K562 (cell line): ENCODE results near the gene RTL10. TPM values are rescaled to one million over a fixed set of nuclear protein-coding genes. Genes with fewer than 3 reads are reported as not detected.

Experiments used
- DNMT1 ChIP-seq: fragments of 450-650 bp; IDR thresholded peaks from 2 replicates; pipeline ENCODE4 v1.6.1; 2016; ENCODE audit warnings: antibody characterized with exemption, mild to moderate bottlenecking
- GATAD2A ChIP-seq: fragments of 450-650 bp; IDR thresholded peaks from 2 replicates; pipeline ENCODE4 v1.6.1; 2017
- HMG20B ChIP-seq: fragments of 250-450 bp; sonication (Bioruptor Pico); IDR thresholded peaks from 2 replicates; pipeline ENCODE4 v1.5.0; 2021; ENCODE audit warnings: mild to moderate bottlenecking
- NR2C1 ChIP-seq, 2 experiments: fragments of 450-650 bp; IDR thresholded peaks; 2 replicates each; pipeline ENCODE4 v1.6.1; 2017; ENCODE audit warnings: mild to moderate bottlenecking in 2 of 2, antibody characterized with exemption in 1 of 2, inconsistent platforms in 1 of 2, missing compliant biosample characterization in 1 of 2, missing genetic modification characterization in 1 of 2
- NR4A1 ChIP-seq, 2 experiments: fragments of 250-450 bp in 1 of 2; fragments of 450-650 bp in 1 of 2; sonication (Bioruptor Pico) in 1 of 2; IDR thresholded peaks; 2 replicates each; pipeline versions ENCODE4 v1.4.0 to v1.6.1; 2016 to 2020; ENCODE audit warnings: mild to moderate bottlenecking in 2 of 2, missing compliant biosample characterization in 1 of 2, missing genetic modification characterization in 1 of 2, moderate library complexity in 1 of 2
- polyA plus RNA-seq, 8 experiments: library from polyadenylated mRNA; depleted of rRNA in 4 of 8; stranded (reverse) in 5 of 8; unstranded in 3 of 8; fragments of >200 nt; fragmentation: Nextera tagmentation in 2 of 8; fragmentation: Illumina TruSeq in 1 of 8; extraction: Ambion mirVana in 2 of 8; extraction: Trizol in 1 of 8; gene quantifications; 2 replicates each; pipeline versions ENCODE4 v1.2.1 to v1.2.3, GENCODE V29; 2011 to 2014; ENCODE audit warnings: inconsistent platforms in 1 of 8, missing spikeins in 1 of 8
- total RNA-seq, 7 experiments: library from RNA; depleted of rRNA in 6 of 7; stranded (reverse); fragments of >200 nt in 6 of 7; fragmentation: Illumina TruSeq in 2 of 7; extraction: Trizol in 2 of 7; gene quantifications; 2 replicates each; pipeline versions ENCODE4 v1.2.1 to v1.2.3, GENCODE V29; 2011 to 2021; ENCODE audit warnings: low replicate concordance in 1 of 7
- TF ChIP-seq, protein P1 (sequence below): sonication (generic); formaldehyde crosslinking; IDR thresholded peaks from 2 replicates; pipeline ENCODE4 v1.8.1; 2023; ENCODE audit warnings: mild to moderate bottlenecking, missing genetic modification reagents
- TF ChIP-seq, protein P2 (sequence below): fragments of 450-650 bp; formaldehyde crosslinking; IDR thresholded peaks from 2 replicates; pipeline ENCODE4 v1.4.0; 2022; ENCODE audit warnings: missing genetic modification characterization
- TF ChIP-seq, protein P3 (sequence below): fragments of 450-650 bp; formaldehyde crosslinking; IDR thresholded peaks from 2 replicates; pipeline ENCODE4 v1.4.0; 2020; ENCODE audit warnings: mild to moderate bottlenecking, mixed read lengths
- TF ChIP-seq, protein P4 (sequence below): fragments of 450-650 bp; conservative IDR thresholded peaks from 2 replicates; pipeline ENCODE4 v1.6.1; 2016; ENCODE audit warnings: missing genetic modification characterization, low read depth, mild to moderate bottlenecking, control low read depth, missing compliant biosample characterization

The RTL10 gene
- total and polyA plus RNA-seq, 9 of the 15 experiments (the other 6 are each of a cell fraction or from before 2014, with no cell fraction given), result 19.8 to 75.5 (median 32.5) TPM

DNA sequence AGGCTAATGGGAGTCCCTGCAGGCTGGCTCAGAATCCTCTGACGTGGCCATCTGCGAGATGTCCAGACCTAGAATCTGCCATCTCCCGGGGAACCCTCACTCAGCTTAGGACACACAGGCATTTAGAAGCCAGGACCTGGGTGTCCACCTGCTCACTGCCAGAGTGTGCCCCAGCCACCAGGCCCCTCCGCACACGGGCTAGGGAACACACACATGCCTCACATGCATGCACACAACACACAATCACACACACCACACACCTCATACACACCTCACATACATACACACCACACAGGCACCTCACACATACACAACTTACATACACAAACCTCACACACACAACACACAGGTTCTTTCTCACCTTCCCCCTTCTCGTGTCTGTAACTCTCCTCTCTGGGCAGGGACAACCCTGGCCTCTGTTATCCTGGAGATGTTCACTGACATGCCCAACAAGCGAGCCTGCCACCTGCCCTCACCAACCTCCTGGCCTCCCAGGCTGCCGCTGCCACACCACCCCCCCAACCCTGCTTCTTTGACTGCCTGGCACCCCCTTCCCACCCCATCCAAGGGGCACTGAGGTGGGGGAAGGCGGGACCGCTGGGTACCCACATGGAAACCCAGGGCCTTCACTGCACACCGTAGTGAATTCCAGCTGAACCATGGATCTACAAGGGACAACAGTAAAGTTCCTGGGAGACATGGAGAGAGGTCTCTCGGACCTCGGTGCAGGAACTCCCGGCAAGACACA is 38.1 kb downstream of the RTL10 start (continued):
- TF ChIP-seq, protein P1, sequence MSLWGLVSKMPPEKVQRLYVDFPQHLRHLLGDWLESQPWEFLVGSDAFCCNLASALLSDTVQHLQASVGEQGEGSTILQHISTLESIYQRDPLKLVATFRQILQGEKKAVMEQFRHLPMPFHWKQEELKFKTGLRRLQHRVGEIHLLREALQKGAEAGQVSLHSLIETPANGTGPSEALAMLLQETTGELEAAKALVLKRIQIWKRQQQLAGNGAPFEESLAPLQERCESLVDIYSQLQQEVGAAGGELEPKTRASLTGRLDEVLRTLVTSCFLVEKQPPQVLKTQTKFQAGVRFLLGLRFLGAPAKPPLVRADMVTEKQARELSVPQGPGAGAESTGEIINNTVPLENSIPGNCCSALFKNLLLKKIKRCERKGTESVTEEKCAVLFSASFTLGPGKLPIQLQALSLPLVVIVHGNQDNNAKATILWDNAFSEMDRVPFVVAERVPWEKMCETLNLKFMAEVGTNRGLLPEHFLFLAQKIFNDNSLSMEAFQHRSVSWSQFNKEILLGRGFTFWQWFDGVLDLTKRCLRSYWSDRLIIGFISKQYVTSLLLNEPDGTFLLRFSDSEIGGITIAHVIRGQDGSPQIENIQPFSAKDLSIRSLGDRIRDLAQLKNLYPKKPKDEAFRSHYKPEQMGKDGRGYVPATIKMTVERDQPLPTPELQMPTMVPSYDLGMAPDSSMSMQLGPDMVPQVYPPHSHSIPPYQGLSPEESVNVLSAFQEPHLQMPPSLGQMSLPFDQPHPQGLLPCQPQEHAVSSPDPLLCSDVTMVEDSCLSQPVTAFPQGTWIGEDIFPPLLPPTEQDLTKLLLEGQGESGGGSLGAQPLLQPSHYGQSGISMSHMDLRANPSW (CRISPR knock-in tag), result no peak
- no peak for TF ChIP-seq NR4A1 (CRISPR knock-in tag; IDR thresholded peaks at IDR 0.05)
- TF ChIP-seq NR4A1 (tag; IDR thresholded peaks at IDR 0.05), result no peak
- TF ChIP-seq GATAD2A, result 0 out of 2 replicates have a peak, but pooled peaks have one; percentile 30
- TF ChIP-seq, protein P2, sequence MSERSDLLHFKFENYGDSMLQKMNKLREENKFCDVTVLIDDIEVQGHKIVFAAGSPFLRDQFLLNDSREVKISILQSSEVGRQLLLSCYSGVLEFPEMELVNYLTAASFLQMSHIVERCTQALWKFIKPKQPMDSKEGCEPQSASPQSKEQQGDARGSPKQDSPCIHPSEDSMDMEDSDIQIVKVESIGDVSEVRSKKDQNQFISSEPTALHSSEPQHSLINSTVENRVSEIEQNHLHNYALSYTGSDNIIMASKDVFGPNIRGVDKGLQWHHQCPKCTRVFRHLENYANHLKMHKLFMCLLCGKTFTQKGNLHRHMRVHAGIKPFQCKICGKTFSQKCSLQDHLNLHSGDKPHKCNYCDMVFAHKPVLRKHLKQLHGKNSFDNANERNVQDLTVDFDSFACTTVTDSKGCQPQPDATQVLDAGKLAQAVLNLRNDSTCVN (CRISPR knock-in tag), result peak; percentile 96
- no peak for TF ChIP-seq HMG20B (CRISPR knock-in tag)
- peak; percentile 84; the same call in 1 of the 2 replicates for TF ChIP-seq DNMT1
- TF ChIP-seq, protein P3, sequence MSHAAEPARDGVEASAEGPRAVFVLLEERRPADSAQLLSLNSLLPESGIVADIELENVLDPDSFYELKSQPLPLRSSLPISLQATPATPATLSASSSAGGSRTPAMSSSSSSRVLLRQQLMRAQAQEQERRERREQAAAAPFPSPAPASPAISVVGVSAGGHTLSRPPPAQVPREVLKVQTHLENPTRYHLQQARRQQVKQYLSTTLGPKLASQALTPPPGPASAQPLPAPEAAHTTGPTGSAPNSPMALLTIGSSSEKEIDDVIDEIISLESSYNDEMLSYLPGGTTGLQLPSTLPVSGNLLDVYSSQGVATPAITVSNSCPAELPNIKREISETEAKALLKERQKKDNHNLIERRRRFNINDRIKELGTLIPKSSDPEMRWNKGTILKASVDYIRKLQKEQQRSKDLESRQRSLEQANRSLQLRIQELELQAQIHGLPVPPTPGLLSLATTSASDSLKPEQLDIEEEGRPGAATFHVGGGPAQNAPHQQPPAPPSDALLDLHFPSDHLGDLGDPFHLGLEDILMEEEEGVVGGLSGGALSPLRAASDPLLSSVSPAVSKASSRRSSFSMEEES (CRISPR knock-in tag), result no peak
- no peak for TF ChIP-seq NR2C1 (IDR thresholded peaks at IDR 0.05)
- no peak for TF ChIP-seq NR2C1 (tag; IDR thresholded peaks at IDR 0.05)
- TF ChIP-seq, protein P4, sequence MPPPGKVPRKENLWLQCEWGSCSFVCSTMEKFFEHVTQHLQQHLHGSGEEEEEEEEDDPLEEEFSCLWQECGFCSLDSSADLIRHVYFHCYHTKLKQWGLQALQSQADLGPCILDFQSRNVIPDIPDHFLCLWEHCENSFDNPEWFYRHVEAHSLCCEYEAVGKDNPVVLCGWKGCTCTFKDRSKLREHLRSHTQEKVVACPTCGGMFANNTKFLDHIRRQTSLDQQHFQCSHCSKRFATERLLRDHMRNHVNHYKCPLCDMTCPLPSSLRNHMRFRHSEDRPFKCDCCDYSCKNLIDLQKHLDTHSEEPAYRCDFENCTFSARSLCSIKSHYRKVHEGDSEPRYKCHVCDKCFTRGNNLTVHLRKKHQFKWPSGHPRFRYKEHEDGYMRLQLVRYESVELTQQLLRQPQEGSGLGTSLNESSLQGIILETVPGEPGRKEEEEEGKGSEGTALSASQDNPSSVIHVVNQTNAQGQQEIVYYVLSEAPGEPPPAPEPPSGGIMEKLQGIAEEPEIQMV (tag), result no peak
